NCI-H446 (cell line): ENCODE measurements around the gene PAQR4.
A peak's percentile ranks its signal among the peaks of the same experiment; 100 is the strongest.

Source experiments
- DNase-seq, 2 experiments: peaks; one replicate each; lab custom pipeline; 2025; lab: John Stamatoyannopoulos, UW

Gene PAQR4

DNA sequence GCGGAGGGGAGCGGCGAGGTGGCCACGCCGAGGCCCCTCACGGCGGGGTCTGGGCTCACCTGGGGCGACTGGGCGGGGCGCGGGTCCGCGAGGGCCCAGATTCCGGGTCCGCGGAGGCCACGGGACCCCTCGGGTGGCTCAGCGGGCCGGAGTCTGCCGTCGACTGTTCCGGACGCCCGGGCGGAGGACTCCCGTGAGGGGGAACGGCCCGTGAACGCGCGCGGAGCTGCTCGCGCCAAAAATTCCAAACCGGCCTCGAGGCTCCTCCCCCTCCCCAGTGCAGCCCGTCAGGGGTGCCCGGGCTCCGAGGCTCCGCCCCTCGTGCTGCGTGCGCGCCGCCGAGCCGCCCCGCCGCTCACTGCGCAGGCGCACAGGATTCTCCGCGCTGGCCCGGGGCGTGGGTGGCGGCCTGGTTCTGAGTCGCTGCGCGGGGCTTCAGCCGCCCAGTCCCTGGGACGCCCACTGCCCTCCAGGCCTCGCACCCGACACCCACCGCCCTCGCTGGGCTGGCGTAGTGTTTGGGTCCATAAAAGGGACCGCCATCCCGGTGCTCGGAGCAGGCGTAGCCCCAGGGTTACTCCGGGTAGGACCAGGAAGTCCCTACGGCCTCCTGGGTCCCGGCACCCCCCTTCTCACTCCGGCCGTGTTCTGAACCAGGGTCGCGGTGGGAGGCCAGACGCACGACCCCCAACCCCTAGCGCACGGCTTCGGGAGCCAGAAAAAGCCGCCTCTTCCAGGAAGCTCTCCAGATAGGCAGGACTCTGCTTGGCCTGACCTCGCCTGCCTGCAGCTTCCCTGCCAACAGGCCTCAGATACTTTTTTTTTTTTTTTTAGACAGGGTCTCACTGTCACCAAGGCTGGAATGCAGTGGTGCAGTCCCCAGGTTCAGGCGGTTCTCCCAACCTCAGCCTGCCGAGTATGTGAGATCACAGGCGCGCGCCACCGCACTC is 11.4 kb downstream of the PAQR4 start, which contains the start of gene PKMYT1:
Gene PKMYT1 (minus strand): TSS at position 220 of the 950 bp plus-strand sequence. CDS start 789 bp downstream, outside the sequence.
- DNase-seq, result peak; percentile 75 to 91

DNA sequence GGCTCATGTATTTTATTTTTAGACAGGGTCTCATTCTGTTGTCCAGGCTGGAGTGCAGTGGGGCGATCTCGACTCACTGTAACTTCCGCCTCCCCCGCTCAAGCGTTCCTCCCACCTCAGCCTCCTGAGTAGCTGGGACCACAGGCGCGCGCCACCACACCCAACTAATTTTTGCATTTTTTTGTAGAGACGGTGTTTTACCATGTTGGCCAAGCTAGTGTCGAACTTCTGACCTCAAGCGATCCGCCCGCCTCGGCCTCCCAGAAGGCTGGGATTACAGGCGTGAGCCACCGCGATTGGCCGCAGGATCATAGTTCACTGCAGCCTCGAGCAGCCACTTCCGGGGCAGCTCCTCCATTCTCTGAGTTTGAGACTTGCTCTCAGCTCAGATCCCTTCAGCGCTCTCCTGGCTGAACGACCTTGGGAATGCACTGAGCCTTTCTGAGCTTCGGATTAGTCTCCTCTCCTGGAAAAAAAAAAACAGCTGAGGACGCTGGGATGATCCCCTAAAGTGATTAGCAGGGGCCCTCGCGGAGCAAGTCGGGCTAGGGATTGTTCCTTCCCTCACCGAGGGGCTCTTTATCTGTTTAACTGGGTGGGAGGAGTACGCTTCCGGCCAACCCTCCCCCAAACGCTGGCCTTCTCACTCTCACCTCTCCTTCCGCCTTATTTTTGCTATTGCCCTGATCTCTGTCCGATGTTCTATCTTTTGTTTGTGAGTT is 12.2 kb downstream of the PAQR4 start:
- no peak for DNase-seq

DNA sequence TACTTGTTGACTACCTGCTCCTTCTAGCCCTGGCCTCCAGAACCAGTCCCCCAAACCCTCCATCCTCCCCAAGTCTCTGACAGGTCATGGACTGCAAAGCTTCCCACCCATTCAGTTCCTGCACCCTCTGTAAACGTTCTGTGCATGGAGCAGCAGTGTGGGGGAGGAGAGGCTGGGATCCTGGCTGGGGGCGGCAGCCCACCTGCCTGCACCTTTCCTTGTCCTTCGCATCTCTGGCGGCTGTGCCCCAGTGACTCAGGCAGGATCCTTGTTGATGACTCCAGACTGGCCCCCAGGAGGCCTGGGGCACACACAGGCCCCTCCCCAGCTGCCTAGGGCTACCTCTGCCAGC is 12.7 kb downstream of the PAQR4 start:
- no peak for DNase-seq

DNA sequence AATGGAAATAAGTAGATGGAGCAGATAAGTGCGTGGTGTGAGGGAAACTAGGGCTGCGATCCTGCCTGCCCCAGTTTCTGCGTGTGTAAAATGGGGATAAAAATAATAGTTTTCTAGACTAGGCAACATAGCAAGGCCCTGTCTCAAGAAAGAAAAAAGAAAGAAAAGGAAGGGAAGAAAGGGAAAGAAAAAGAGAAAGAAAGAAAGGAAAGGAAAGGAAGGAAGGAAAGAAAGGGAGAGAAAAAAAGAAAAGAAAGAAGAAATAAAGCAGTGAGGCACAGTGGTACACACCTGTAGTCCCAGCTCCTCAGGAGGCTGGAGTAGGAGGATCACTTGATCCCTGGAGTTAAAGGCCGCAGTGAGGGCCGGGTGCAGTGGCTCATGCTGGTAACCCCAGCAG is 13.3 kb downstream of the PAQR4 start:
- DNase-seq, result no peak

DNA sequence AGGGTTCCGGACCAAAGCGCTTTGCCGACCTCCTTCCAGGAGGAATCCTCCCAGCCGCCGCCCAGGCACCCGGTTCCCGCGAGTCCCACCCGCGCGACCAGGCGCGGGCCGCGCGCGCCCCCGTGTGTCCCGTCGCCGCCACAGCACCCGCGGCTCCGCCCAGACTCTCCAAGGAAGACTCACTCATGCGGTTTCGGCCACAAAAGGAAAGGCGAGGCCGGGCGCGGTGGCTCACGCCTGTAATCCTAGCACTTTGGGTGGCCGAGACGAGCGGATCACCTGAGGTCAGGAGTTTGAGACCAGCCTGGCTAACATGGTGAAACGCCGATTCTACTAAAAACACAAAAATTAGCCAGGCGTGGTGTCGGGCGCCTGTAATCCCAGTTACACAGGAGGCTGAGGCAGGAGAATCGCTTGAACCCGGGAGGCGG is 14.6 kb downstream of the PAQR4 start:
- DNase-seq, result peak; percentile 22 to 79

DNA sequence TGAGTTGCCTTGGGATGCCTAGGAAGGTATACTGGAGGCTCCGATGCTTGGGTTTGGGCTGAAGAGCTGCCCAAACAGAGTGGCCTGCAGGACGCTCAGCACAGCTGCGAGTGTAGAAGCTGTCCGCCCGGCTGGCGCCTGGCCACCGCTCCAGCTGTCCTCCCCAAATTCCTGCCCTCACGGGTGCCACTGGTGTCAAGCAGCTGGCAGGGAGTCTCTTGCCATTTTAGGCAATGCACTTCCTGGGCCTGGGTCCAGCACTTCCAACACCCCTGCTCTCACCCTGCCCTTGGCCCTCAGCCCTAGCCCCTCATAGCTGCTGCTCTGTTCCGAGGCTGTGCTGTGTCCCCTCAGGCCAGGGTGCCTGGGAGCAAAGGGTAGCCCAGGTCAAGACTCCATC is 16.3 kb downstream of the PAQR4 start:
- peak; percentile 53 to 59 for DNase-seq

DNA sequence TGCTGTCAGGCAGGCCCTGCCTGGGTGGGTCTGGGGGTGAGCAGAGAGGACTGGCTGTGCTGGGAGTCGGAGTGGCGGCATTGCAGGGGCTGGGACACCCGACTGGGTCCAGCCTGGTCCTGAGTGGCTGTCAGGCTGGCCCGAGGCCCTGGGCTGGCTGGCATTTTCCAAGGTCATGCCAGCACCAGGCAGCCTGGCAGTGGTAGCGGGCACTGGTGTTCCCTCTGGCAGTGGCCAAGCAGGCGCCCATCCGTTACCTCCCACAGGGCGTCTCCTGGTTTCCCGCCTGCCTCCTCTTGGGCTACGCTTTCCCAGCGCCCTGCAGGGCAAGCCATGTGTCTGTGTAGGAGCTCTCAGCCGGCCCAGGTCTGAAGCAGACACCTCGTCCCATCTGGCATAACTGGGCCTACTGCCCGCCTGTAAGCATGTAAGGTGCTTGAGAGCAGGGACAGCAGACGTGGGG is 16.8 kb downstream of the PAQR4 start:
- DNase-seq, result peak; percentile 72 to 91

DNA sequence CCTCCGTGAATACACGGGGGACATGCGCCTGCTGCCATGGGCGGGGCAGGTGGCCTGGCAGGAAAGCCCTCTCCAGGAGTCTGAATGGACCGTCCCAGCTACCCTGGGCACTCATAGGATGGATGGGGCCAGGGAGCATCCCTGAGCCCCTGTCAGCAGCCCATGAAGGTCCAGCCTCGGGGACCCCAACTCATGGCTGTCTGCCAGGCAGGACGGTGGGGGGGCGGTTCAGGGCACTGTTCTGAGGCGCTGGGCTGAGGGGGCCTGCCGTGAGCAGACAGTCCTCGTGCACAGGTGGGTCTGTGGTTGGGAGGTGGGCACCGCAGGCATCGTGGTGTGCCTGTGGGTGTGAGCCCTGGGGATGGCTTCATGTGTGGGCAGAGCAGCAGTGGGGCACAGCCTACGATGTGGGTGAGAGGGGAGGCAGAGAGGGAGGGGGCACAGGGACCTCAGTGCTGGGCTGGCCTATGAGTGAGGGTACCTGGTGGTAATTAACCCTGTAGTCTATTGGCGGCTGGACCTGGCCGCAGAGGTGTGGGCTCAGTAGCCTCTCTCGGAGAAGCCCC is 17.6 kb downstream of the PAQR4 start:
- DNase-seq, result no peak

DNA sequence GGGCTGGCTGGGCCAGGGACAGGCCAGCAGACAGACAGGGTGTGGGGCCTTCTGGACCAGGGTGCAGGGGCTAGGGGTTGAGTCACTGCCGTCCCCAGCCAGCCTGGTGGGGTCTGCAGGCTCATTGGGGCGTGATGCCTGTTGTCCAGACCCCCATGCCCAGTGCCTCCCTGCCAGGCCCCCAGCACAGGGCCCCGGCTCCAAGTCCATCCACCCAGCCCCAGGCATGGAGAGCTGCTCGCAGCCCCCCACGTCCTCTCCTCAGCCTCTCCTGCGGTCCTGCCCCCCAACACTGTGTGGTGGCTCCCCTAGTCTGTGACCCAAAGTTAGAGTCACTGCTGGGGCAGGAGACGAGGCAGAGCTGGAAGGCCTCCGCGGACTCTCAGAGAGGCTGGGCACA is 18.1 kb downstream of the PAQR4 start:
- DNase-seq, result no peak

DNA sequence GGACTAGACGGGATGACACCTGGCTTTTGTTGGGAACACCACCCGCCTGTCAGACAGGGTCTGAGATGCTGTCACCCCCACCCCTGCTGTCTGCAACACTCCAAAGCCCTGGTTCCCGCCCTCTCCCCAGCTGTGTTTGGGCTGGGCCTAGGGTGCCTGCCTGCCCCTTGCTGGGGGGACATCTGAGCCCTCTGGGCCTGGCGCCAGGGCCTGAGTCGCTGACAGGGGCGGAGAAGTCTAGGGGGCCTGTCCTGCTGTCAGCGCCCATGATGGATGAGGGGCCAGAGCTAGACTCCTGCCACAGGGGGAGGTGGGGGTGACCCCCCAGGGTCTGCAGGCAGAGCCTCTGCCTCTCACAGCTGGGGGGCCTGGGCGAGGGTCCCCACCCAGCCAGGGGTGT is 18.7 kb downstream of the PAQR4 start:
- peak in 1 of 2 experiments; percentile 65 for DNase-seq

DNA sequence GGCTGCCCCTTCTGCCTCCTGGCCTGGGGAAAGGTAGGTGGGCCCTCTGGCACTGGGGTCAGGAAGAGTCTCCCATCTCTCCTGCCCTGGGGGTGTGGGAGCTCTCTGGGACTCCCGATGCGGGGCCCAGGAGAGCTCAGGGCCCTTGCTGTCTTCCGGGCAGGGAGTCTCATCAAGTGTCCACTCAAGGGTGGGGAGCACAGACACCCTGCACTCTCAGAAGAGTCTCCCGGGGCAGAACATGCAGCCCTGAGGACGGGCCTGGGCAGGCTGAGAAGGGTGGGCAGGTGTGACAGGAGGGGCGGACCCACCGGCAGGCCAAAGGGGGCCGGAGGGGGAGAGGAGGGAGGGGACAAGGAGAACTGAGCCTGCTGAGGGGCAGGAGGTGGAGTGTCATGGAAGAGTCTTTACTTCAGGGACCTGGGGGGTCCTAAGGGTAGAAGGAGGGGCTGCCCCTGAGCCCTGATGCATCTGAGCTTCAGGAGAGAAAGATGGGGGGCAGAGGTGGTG is 19.5 kb downstream of the PAQR4 start:
- DNase-seq, result no peak

DNA sequence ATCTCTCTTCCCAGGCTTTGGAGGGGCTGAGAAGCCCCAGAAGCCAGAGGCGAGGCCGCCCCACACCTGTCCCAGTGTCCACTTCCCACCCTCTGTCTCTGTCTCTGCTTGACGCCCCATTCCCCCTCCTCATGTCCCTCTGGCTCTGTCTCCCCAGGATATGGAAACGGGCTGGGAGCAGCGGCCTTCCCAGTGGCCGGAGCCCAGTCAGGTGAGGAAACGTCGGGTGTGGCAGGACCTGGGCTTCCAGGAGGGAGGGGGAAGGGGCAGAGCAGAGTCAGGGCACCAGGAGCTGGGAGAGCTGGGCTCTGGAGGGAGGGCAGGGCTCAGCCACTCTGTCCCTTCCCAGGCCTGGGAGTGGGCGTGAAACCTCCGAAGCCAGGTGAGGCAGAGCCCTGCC is 21.7 kb downstream of the PAQR4 start:
- no peak for DNase-seq

DNA sequence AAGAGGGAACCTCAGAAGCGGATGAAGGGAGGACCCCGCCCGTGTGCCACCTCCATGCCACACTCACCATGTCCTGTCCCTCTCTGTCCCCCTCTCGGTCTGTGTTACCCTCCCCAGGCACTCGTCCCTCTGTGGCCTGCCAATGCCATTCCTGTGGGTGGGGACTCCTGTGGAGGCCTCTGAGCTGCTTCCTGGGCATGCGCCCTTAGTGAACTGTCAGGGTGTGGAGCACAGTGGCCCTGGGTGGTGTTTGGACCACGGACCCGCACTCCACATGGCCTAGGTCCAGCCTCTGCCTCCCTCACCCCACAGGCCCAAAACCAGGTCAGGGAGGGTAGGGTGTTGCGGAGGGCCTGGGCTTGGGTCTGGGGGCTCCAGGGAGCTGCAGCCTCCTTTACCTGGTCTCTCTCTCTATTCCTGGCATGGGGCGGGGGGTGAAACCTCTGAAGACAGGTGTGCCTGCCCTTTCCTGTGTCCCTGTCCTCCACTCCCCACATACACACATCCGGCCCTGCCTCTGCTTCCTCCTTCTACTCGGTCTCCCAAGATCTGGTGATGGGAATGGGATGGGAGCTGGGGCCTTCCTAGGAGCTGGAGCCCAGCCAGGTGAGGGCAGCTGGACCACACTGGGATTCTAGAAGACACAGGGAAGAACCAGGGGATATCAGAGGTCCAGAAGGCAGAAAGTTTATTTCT is 22.6 kb downstream of the PAQR4 start:
- no peak for DNase-seq

DNA sequence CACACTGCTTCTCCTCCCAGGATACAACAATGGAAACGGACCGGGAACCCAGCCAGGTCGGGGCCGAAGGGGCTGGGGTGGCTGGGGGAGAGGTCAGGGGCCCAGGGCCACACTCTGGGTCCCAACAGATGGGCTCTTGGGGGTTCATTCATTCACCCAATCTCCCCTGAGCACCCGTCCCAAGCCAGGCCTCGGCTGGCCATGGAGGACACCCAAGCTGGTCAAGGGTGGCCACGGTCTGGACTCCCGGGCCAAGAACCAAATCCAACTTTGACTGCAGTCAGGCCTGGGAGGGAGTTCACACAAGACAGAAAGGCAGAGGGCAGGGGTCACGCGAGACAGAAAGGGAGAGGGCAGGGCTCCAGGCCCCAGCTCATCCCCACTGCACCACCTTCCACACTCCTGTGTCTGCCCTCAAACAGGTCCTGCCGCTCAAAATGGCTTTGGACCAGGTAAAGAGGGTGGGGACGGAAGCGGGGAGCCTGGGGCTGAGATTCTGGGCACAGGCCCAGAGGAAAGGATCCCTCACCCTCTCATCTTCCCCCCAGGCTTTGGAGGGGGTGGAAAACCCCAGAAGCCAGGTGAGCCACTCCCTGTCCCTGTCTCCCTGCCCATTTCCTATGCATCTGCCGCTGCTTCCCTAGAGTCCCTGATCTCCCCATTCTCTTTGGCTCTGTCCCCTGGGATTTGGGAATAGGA is 23.4 kb downstream of the PAQR4 start:
- no peak for DNase-seq

DNA sequence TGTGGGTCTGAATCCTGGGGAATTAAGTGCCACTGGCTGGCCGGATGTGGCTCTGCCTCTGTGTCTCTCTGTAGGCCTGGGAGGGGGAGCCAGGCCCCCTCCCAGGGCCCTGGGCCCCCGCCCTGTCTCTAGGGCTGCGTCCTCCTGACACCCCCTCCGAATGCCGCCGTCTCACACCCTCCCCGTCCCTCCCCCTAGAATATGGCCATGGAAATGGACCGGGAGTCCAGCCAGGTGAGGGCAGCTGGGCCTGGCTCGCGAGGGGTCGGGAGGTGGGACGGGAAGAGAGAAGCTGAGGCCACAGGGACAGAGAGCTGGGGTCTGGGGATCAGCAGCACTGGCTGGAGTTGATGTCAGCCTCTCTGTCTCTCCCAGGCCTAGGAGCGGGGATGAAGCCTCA is 27.1 kb downstream of the PAQR4 start:
- DNase-seq, result no peak

DNA sequence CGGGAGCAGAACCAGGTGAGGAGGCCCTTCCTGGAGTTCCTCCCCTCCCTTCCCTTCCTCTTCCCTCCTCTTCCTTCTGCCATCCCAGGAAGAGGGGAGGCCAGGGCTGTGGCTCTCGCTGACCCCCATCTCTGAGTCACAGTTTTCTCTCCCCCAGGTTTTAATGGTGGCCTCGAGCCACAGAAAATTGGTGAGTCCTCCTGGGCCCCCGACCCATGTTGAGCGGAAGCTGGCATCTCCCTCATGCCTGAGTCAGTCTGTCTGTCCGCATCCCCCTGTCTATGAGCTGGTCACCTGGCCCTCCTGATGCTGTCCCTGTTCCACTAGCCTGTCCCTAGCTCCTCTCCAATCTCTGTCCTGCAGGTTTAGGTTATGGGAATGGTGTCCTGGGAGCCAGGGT is 30.8 kb downstream of the PAQR4 start:
- no peak for DNase-seq

DNA sequence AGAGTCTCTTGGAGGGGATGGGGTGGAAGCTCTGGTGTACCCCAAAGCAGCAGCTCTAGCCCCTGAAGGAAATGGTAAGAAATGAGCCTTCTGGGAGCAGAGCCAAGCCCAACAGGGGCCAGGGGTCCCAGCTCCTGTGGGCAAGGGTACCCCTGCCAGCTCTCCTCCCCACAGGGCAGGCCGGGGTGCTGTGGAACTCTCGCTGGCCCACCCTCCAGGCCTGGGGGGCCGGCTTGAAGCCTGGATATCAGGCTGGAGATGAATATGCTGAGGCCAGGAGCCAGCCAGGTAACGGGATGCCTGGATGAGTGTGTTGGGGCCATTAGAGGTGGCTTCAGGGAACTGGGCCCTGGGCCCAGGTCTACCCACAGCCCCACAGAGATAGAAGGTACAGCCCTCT is 31.4 kb downstream of the PAQR4 start:
- no peak for DNase-seq

DNA sequence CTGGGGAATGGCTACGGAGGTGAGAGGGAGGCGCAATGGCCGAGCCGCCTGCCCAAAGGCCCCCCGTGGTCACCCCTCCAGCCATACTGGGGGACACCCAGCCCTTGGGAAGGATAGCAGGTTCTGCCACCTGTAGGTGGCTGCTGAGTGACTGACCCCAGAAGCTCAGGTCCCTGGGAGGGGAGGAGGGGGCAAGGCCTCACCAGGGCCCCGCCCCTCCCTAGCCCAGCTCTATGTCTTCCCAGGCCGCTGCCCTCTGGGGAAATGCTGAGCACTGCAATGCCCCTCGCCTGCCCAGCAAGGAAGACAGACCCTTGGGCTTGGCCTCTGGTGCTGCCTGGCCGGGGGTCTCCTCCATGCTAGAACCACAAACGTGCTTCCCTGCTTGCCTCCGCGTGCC is 32.2 kb downstream of the PAQR4 start:
- DNase-seq, result no peak

DNA sequence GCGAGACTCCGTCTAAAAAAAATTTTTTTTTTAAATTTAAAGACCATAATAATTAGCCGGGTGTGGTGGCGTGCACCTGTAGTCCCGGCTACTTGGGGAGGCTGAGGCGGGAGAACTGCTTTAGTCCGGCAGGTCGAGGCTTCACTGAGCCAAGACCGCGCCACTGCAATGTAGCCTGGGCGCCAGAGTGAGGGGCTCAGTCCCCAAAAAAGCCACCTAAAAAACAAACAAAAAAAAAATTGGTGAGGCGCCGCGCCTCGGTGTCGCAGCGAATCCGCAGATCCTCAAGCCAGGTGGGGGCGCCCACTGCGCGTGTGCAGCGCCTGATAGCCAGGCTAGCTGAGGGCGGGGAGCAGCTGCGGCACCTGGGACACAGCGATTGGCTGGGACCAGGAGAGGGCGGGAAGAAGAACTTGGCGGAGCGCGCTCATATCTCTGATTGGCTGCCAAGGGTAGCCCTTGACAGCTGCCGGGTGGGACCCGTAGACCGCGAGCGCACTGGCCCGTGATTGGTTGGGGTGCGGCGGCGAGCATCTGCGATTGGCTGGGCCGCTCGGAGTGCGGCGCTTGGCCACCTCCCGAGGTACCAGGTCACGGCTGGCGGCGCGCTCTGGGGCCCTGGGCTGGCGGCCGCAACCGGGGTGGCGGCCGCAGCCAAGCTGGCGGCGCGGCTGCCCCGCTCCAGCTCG is 34.6 kb downstream of the PAQR4 start:
- peak; percentile 94 to 99 for DNase-seq

DNA sequence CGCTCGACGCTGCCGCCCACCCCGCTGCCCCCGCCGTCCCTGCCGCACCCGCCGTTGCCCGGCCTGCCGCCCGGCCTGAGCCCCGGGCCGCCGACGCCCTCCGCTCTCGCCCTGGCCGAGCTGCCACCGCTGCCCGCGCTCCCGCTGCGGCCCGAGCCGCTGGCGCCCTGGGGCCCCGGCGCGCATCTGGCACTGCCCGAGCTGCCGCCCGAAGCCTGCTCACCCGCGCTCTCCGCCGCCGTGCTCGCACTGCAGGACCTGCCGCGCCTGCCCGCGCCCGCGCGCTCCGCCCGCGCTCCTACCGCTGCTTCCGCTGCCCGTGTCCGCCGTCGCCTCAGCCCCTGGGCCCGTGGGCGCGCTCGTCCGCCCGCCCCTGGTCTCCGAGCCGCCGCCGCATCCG is 35.2 kb downstream of the PAQR4 start:
- no peak for DNase-seq
